Tibial nerve (tissue), 4 donors: Measurements from ENCODE around the gene PTH1R. TPM values are rescaled to one million over a fixed set of nuclear protein-coding genes. Genes with fewer than 3 reads are reported as not detected.

Source experiments
- DNase-seq, 2 donors: peaks; one replicate each; pipeline ENCODE4 v3.0.0-alpha.2; 2019; ENCODE audit warnings: low spot score in 2 of 2
- H3K27ac ChIP-seq, 4 donors: fragments of 200-600 bp; sonication (generic) in 3 of 4; one replicate each; pipeline ENCODE4 v1.5.1; 2017 to 2019; ENCODE audit warnings: mild to moderate bottlenecking in 1 of 4
- H3K27me3 ChIP-seq, 2 donors: fragments of 200-600 bp; sonication (generic) in 1 of 2; one replicate each; pipeline versions ENCODE4 v1.5.1 to v1.6.0; 2017 to 2019
- H3K36me3 ChIP-seq, 3 donors: fragments of 200-600 bp; sonication (generic); one replicate each; pipeline ENCODE4 v1.5.1; 2018 to 2019
- H3K4me1 ChIP-seq, 4 donors: fragments of 200-600 bp; sonication (generic) in 3 of 4; one replicate each; pipeline ENCODE4 v1.5.1; 2017 to 2019
- H3K4me3 ChIP-seq, 4 donors: fragments of 200-600 bp; sonication (generic) in 3 of 4; one replicate each; pipeline ENCODE4 v1.5.1; 2017 to 2019; ENCODE audit warnings: mild to moderate bottlenecking in 1 of 4, moderate library complexity in 1 of 4
- H3K9me3 ChIP-seq, 4 donors: fragments of 200-600 bp; sonication (generic) in 3 of 4; one replicate each; pipeline ENCODE4 v1.5.1; 2017 to 2019
- EP300 ChIP-seq, 2 donors: sonication (generic); formaldehyde crosslinking; IDR thresholded peaks; one replicate each; pipeline ENCODE4 v1.6.1; 2017; ENCODE audit warnings: antibody characterized with exemption in 2 of 2, mild to moderate bottlenecking in 1 of 2
- POLR2A ChIP-seq, 2 donors: fragments of 450-650 bp; IDR thresholded peaks; one replicate each; pipeline ENCODE4 v1.6.1; 2017; ENCODE audit warnings: antibody characterized with exemption in 2 of 2, mild to moderate bottlenecking in 2 of 2, moderate library complexity in 2 of 2
- WGBS, 2 donors: methylation state at CpG; one replicate each; pipeline ENCODE4 v1.1.5; 2018; 5-methylcytosine and 5-hydroxymethylcytosine counted together
- total RNA-seq, 4 donors: library from RNA; depleted of rRNA; stranded (reverse); fragments of >200 nt; gene quantifications; one replicate each; pipeline ENCODE4 v1.1.0, GENCODE V29; 2016
- TF ChIP-seq, protein P1 (sequence below), 5 experiments: fragments of 200-600 bp in 3 of 5; fragments of 450-650 bp in 2 of 5; sonication (generic) in 3 of 5; IDR thresholded peaks; one replicate each; pipeline ENCODE4 v1.5.1; 2016 to 2019; ENCODE audit warnings: antibody characterized with exemption in 5 of 5, mild to moderate bottlenecking in 3 of 5, moderate library complexity in 2 of 5

PTH1R gene
- total RNA-seq, 4 donors from 2014 or later, result 8.1 to 14.3 (median 13.6) TPM

DNA sequence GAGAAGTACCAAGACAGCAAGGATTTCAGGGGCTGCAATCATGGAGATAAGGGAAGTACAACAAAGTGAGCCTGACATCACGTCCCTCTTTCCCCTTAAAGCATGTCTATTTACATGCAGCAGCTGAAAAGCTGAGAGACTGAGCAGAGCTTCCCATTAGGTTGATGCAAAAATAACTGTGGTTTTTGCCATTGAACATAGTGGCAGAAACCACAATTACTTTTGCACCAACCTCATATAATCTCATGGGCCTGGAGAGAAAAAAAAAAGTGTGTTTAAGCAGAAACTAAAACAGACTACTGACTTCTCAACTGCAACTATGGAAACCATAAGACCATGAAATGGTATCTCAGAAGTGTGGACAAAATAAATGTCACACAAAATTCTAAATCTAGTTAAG, 50.8 kb downstream of the PTH1R start:
- peaks cover 0 to 34% (median 7%) of the 10 kb centered on the region in 3 donors for H3K36me3 ChIP-seq
- TF ChIP-seq POLR2A (IDR thresholded peaks at IDR 0.05), result no peak
- TF ChIP-seq EP300 (IDR thresholded peaks at IDR 0.05), result no peak
- TF ChIP-seq, protein P1, sequence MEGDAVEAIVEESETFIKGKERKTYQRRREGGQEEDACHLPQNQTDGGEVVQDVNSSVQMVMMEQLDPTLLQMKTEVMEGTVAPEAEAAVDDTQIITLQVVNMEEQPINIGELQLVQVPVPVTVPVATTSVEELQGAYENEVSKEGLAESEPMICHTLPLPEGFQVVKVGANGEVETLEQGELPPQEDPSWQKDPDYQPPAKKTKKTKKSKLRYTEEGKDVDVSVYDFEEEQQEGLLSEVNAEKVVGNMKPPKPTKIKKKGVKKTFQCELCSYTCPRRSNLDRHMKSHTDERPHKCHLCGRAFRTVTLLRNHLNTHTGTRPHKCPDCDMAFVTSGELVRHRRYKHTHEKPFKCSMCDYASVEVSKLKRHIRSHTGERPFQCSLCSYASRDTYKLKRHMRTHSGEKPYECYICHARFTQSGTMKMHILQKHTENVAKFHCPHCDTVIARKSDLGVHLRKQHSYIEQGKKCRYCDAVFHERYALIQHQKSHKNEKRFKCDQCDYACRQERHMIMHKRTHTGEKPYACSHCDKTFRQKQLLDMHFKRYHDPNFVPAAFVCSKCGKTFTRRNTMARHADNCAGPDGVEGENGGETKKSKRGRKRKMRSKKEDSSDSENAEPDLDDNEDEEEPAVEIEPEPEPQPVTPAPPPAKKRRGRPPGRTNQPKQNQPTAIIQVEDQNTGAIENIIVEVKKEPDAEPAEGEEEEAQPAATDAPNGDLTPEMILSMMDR (IDR thresholded peaks at IDR 0.05), result no peak
- H3K4me3 ChIP-seq, result no peak overlapping the region
- H3K27me3 ChIP-seq, result no peaks in the 10 kb centered on the region
- DNase-seq, result no peak
- 73 to 85% methylated on average over 1 of the region's 1 CpG for WGBS, 2 donors
- H3K4me1 ChIP-seq, result peaks cover 4 to 89% (median 77%) of the 10 kb centered on the region in 4 donors
- H3K27ac ChIP-seq, result peak overlapping the region in 2 of 4 donors; percentile 74 to 89
- no peaks in the 10 kb centered on the region for H3K9me3 ChIP-seq

DNA sequence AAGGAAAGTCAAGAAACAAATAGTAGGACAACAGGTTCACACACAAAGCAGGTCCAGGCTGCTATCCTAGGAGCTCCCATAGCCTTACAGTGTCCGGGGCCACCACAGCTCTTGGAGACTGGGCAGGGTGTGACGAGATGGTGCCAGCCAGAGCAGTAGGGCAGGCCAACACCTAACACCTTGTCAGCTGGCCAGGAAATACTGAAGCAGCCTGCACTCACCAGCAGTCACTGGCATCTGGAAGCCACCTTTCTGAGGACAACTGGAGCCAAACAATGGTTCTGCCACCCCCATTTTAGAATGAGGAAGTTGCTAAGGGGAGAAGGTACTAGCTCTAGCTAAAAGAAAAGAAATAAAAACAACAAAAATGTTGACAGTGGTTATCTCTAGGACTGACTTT, 51.8 kb downstream of the PTH1R start:
- Histone ChIP-seq H3K9me3 (no peaks in the 10 kb centered on the region), H3K27ac (peak overlapping the region in 3 of 4 donors; percentile 55 to 89 (median 80)), H3K27me3 (no peaks in the 10 kb centered on the region), H3K36me3 (peaks cover 0 to 24% (median 7%) of the 10 kb centered on the region in 3 donors), H3K4me1 (peaks cover 4 to 95% (median 86%) of the 10 kb centered on the region in 4 donors), H3K4me3 (no peak overlapping the region)
- no peak for DNase-seq
- WGBS, 2 donors, result 86 to 88% methylated on average over 2 of the region's 2 CpGs
- TF ChIP-seq, protein P1 (IDR thresholded peaks at IDR 0.05), result no peak
- TF ChIP-seq POLR2A (IDR thresholded peaks at IDR 0.05) (no peak), EP300 (IDR thresholded peaks at IDR 0.05) (no peak)

DNA sequence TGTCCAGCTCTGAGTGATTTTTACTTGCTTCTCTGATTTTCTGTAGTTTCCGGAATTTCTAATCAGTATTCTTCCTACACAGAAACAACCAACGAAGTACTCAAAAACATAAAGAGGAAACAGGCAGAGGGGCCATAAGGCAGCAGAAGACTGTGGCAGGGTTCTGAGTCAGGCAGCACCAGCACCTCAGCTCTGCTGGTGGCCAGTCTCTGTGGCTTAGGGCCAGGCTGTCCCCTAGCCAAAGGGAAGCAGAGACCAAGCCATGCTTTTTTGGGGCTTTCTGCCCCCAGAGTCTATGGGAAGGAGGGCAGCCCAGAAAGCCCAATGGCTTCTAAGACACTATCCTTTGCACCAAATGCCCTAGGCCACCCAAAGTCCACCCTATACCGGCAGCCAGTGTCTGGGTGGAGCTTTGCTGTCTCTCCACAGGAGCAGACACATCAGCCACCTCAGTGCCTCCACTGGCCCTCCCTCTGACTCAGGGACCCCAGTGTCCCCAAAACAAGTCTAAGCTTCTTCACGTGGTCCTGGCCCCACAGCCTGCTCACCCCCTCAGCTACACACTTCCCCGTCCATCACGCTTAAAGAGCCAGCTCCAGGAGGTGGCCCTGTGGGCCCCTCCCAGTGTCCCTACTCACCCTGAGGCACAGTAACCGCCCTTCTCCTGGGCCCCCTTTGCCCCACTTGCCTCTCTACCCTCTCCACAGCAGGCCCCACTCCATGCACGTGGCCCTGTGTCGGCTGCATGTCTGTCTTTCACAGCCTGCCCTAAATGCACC, 52.8 kb downstream of the PTH1R start:
- no peaks in the 10 kb centered on the region for H3K27me3 ChIP-seq
- TF ChIP-seq, protein P1 (IDR thresholded peaks at IDR 0.05), result no peak
- no peak for TF ChIP-seq EP300 (IDR thresholded peaks at IDR 0.05)
- TF ChIP-seq POLR2A (IDR thresholded peaks at IDR 0.05), result no peak
- 46 to 57% methylated on average over 9 of the region's 9 CpGs for whole genome bisulfite sequencing, 2 donors
- H3K4me3 ChIP-seq, result no peak overlapping the region
- H3K27ac ChIP-seq, result peak overlapping the region; percentile 5 to 89 (median 76)
- no peaks in the 10 kb centered on the region for H3K9me3 ChIP-seq
- DNase-seq, result no peak
- H3K4me1 ChIP-seq, result peaks cover 4 to 100% (median 95%) of the 10 kb centered on the region in 4 donors
- H3K36me3 ChIP-seq, result peaks cover 0 to 14% (median under 1%) of the 10 kb centered on the region in 3 donors

DNA sequence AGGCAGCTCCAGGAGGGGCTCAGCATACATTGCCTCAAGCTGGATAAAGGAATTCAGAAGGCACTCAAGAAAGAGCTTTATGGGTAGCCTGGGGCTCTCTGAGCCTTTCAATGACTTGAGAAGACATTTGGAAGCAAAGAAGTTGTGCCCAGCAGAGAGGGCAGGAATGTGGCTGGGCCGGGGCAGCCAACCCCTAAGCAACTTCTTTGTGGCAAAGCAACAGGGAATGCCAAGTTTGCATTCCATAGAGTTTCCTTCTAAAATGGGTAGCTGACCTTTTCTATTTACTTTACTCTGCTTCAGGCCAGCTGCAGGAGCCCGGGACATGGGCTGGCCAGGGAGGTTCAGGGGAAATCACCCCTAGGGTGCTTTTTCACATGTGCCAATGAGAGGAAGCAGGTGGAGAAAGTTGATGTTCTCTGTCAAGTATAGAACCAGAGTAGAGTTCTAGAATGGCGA, 53.5 kb downstream of the PTH1R start:
- Histone ChIP-seq H3K27me3 (no peaks in the 10 kb centered on the region), H3K36me3 (peaks cover 0 to 8% (median 0%) of the 10 kb centered on the region in 3 donors), H3K4me3 (no peak overlapping the region), H3K9me3 (no peaks in the 10 kb centered on the region), H3K4me1 (peaks cover 4 to 100% (median 95%) of the 10 kb centered on the region in 4 donors), H3K27ac (peak overlapping the region; percentile 5 to 89 (median 76))
- TF ChIP-seq POLR2A (IDR thresholded peaks at IDR 0.05) (no peak), EP300 (IDR thresholded peaks at IDR 0.05) (no peak)
- TF ChIP-seq, protein P1 (IDR thresholded peaks at IDR 0.05), result no peak
- WGBS, 2 donors, result 16 to 34% methylated on average over 3 of the region's 3 CpGs
- DNase-seq, result no peak
